Measurements from ENCODE around the gene PIM2. TPM values are rescaled to one million over a fixed set of nuclear protein-coding genes. Genes with fewer than 3 reads are reported as not detected.

The PIM2 gene
- total and polyA plus RNA-seq, 9 of the 15 experiments (the other 6 are each of a cell fraction or from before 2014, with no cell fraction given) = 67.6 to 191 (median 108) TPM

GRCh38 chrX:48903290-48903689, 15.5 kb downstream of the PIM2 start:
- POLR2A ChIA-PET = interaction anchor here (0.6 to 1.4 kb wide), 3 partner anchors 8 to 149 kb away, joined by 3 to 5 read pairs (median 3); partner anchors contain the start of gene SLC35A2

GRCh38 chrX:48902776-48903175, 16.0 kb downstream of the PIM2 start:
- Histone ChIP-seq H4K20me1 (replicated peaks; ENCODE audit: control insufficient read depth, insufficient read depth, low read length) (no peaks in the 10 kb centered on the region; the same call in 1 of the 2 replicates), H2AFZ (ENCODE audit: low read depth, low read length) (no peak overlapping the region), H3K79me2 (ENCODE audit: control insufficient read depth, insufficient read depth, low read length) (peaks cover 26% of the 10 kb centered on the region), H3K9ac (ENCODE audit: insufficient read depth in 1 of 2, low read depth in 2 of 2, low read length in 2 of 2) (peak overlapping the region in 1 of 2 experiments; percentile 17; a peak in 1 of 4 replicates), H3K27me3 (ENCODE audit: control insufficient read depth in 2 of 2, insufficient read depth in 2 of 2, low read length in 2 of 2) (no peaks in the 10 kb centered on the region), H3K9me3 (replicated peaks; ENCODE audit: control insufficient read depth, insufficient read depth, low read depth, low read length) (no peaks in the 10 kb centered on the region), H3K36me3 (ENCODE audit: control insufficient read depth, insufficient read depth, low read length) (peaks cover 70% of the 10 kb centered on the region), H3K9me1 (ENCODE audit: control insufficient read depth, insufficient read depth, low read length) (no peaks in the 10 kb centered on the region), H3K4me1 (replicated peaks in 1 of 2; ENCODE audit: control insufficient read depth in 2 of 2, insufficient read depth in 2 of 2, low read length in 2 of 2) (peaks cover 7 to 23% of the 10 kb centered on the region in 2 experiments; a peak in 2 of 5 replicates), H3K27ac (ENCODE audit: extremely low read depth, low read depth, low read length) (no peak overlapping the region), H3K4me3 (no peak overlapping the region), H3K4me2 (ENCODE audit: insufficient read depth, low read length) (no peak overlapping the region)
- FAIRE-seq (no peak), DNase-seq (ENCODE audit: extremely low read depth in 1 of 4, low spot score in 3 of 4) (no peak), ATAC-seq (no peak)
- intact Hi-C loops (cut with micrococcal nuclease) = no loop called here
- POLR2A ChIA-PET = interaction anchor here (0.6 to 1.4 kb wide), 3 partner anchors 9 to 11 kb away, joined by 3 to 6 read pairs (median 5); partner anchors contain the start of gene SLC35A2
- in situ Hi-C loops (cut with MboI) = no loop called here
- CTCF ChIA-PET (ENCODE audit: low intra/inter-chr PET ratio) = no interaction called here
- no TSS peak for BruUV-seq (replicated peaks)
- 98% methylated on average over 8 of the region's 14 CpGs for WGBS (ENCODE audit: insufficient coverage, low coverage, missing lambda C conversion rate)
- TF ChIP-seq SNAPC5 (CRISPR knock-in tag; IDR thresholded peaks at IDR 0.05) (no peak), RBFOX2 (IDR thresholded peaks at IDR 0.05; ENCODE audit: low read depth, low read length) (peak; percentile 52), EGR1 (conservative IDR thresholded peaks at IDR 0.05) (no peak), POLR2A (conservative IDR thresholded peaks at IDR 0.05) (peak; percentile 16; the same call in 1 of the 2 replicates), JUNB (CRISPR knock-in tag; conservative IDR thresholded peaks at IDR 0.05) (no peak), MTA3 (IDR thresholded peaks at IDR 0.05; ENCODE audit: borderline replicate concordance) (no peak), IRF2 (CRISPR knock-in tag; IDR thresholded peaks at IDR 0.05) (no peak), MCM7 (IDR thresholded peaks at IDR 0.05) (no peak)

More at GRCh38 chrX:48903290-48903689, 15.5 kb downstream of the PIM2 start:
- CTCF ChIA-PET (ENCODE audit: low intra/inter-chr PET ratio) = no interaction called here
- no peak overlapping the region for H2AFZ ChIP-seq (ENCODE audit: low read depth, low read length)
- no peak overlapping the region for H3K4me2 ChIP-seq (ENCODE audit: insufficient read depth, low read length)
- TF ChIP-seq SRF (CRISPR knock-in tag; IDR thresholded peaks at IDR 0.05) = no peak
- TF ChIP-seq POLR2A (conservative IDR thresholded peaks at IDR 0.05) = peak; percentile 15; the same call in 1 of the 2 replicates
- FAIRE-seq = no peak
- ATAC-seq = peak; percentile 5; the same call in 2 of the 3 replicates
- H3K4me3 ChIP-seq = no peak overlapping the region
- no peak overlapping the region for H3K9ac ChIP-seq (ENCODE audit: insufficient read depth in 1 of 2, low read depth in 2 of 2, low read length in 2 of 2)
- H3K79me2 ChIP-seq (ENCODE audit: control insufficient read depth, insufficient read depth, low read length) = peaks cover 24% of the 10 kb centered on the region
- DNase-seq (ENCODE audit: extremely low read depth in 1 of 4, low spot score in 3 of 4) = no peak
- H3K4me1 ChIP-seq (replicated peaks in 1 of 2; ENCODE audit: control insufficient read depth in 2 of 2, insufficient read depth in 2 of 2, low read length in 2 of 2) = peaks cover 7 to 23% of the 10 kb centered on the region in 2 experiments; a peak in 2 of 5 replicates
- no TSS peak for BruUV-seq (replicated peaks)
- H4K20me1 ChIP-seq (replicated peaks; ENCODE audit: control insufficient read depth, insufficient read depth, low read length) = no peaks in the 10 kb centered on the region; the same call in 1 of the 2 replicates
- H3K36me3 ChIP-seq (ENCODE audit: control insufficient read depth, insufficient read depth, low read length) = peaks cover 71% of the 10 kb centered on the region
- H3K9me1 ChIP-seq (ENCODE audit: control insufficient read depth, insufficient read depth, low read length) = no peaks in the 10 kb centered on the region
- no peak overlapping the region for H3K27ac ChIP-seq (ENCODE audit: extremely low read depth, low read depth, low read length)
- H3K9me3 ChIP-seq (replicated peaks; ENCODE audit: control insufficient read depth, insufficient read depth, low read depth, low read length) = no peaks in the 10 kb centered on the region
- 78% methylated on average over 5 of the region's 6 CpGs for WGBS (ENCODE audit: insufficient coverage, low coverage, missing lambda C conversion rate)
- H3K27me3 ChIP-seq (ENCODE audit: control insufficient read depth in 2 of 2, insufficient read depth in 2 of 2, low read length in 2 of 2) = no peaks in the 10 kb centered on the region
- intact Hi-C loops (cut with micrococcal nuclease) = no loop called here
- in situ Hi-C loops (cut with MboI) = no loop called here

Data from K562 (cell line).